HepG2 (cell line): ENCODE data around the gene EPN2. TPM values are rescaled to one million over a fixed set of nuclear protein-coding genes. Genes with fewer than 3 reads are reported as not detected.
A peak's percentile ranks its signal among the peaks of the same experiment; 100 is the strongest.

ENCODE experiments used
- AHR ChIP-seq: IDR thresholded peaks from 2 replicates; pipeline ENCODE4 v1.6.1; 2018; ENCODE audit warnings: missing genetic modification reagents, missing compliant biosample characterization
- CCAR2 ChIP-seq: fragments of 200-400 bp; formaldehyde crosslinking; optimal IDR thresholded peaks from 2 replicates; pipeline ENCODE3; 2018; ENCODE audit warnings: low read depth, mild to moderate bottlenecking, low read length, moderate library complexity
- CTCF ChIP-seq: sonication (generic); formaldehyde crosslinking; IDR thresholded peaks from 2 replicates; pipeline ENCODE4 v1.5.0; 2020; ENCODE audit warnings: mild to moderate bottlenecking, missing genetic modification reagents, moderate library complexity
- KDM6A ChIP-seq: IDR thresholded peaks from 2 replicates; pipeline ENCODE4 v1.6.1; 2016; ENCODE audit warnings: low read depth
- MLX ChIP-seq: IDR thresholded peaks from 2 replicates; pipeline ENCODE4 v1.6.1; 2016
- NPAS2 ChIP-seq: sonication (generic); formaldehyde crosslinking; IDR thresholded peaks from 2 replicates; pipeline ENCODE4 v1.8.0; 2022; ENCODE audit warnings: mild to moderate bottlenecking, missing genetic modification reagents, borderline replicate concordance
- PHF21A ChIP-seq: sonication (generic); formaldehyde crosslinking; IDR thresholded peaks from 2 replicates; pipeline ENCODE4 v1.5.0; 2020; ENCODE audit warnings: mild to moderate bottlenecking, missing genetic modification reagents
- POGZ ChIP-seq: sonication (generic); formaldehyde crosslinking; IDR thresholded peaks from 2 replicates; pipeline ENCODE4 v1.4.0; 2020; ENCODE audit warnings: mild to moderate bottlenecking, missing genetic modification reagents
- PRPF4 ChIP-seq: fragments of 200-400 bp; formaldehyde crosslinking; IDR thresholded peaks from 2 replicates; pipeline ENCODE4 v1.6.1; 2016; ENCODE audit warnings: low read length, low read depth; ENCODE audit not compliant: poor library complexity, severe bottlenecking
- SNAPC4 ChIP-seq: sonication (generic); formaldehyde crosslinking; IDR thresholded peaks from 2 replicates; pipeline ENCODE4 v1.4.0; 2020; ENCODE audit warnings: mild to moderate bottlenecking, missing genetic modification reagents
- TCF7L2 ChIP-seq: IDR thresholded peaks from 2 replicates; pipeline ENCODE4 v1.6.1; 2011; ENCODE audit warnings: mild to moderate bottlenecking, low read depth, low read length, moderate library complexity
- ZBTB7B ChIP-seq: sonication (generic); formaldehyde crosslinking; IDR thresholded peaks from 2 replicates; pipeline ENCODE4 v1.4.0; 2020; ENCODE audit warnings: missing genetic modification reagents
- ZNF232 ChIP-seq: sonication (generic); formaldehyde crosslinking; IDR thresholded peaks from 2 replicates; pipeline ENCODE4 v1.4.0; 2020; ENCODE audit warnings: missing genetic modification reagents, borderline replicate concordance
- ZNF24 ChIP-seq: fragments of 450-650 bp; IDR thresholded peaks from 2 replicates; pipeline ENCODE4 v1.6.1; 2017; ENCODE audit warnings: antibody characterized with exemption, mild to moderate bottlenecking
- ZNF331 ChIP-seq: sonication (generic); formaldehyde crosslinking; IDR thresholded peaks from 2 replicates; pipeline ENCODE4 v1.4.0; 2020; ENCODE audit warnings: missing genetic modification reagents
- ZNF563 ChIP-seq: sonication (generic); formaldehyde crosslinking; IDR thresholded peaks from 2 replicates; pipeline ENCODE4 v1.8.0; 2022; ENCODE audit warnings: mild to moderate bottlenecking, moderate library complexity, missing genetic modification reagents
- ZNF567 ChIP-seq: sonication (generic); formaldehyde crosslinking; IDR thresholded peaks from 2 replicates; pipeline ENCODE4 v1.8.1; 2023; ENCODE audit warnings: mild to moderate bottlenecking, missing genetic modification reagents, borderline replicate concordance
- ZNF878 ChIP-seq: sonication (generic); formaldehyde crosslinking; IDR thresholded peaks from 2 replicates; pipeline ENCODE4 v1.8.1; 2023; ENCODE audit warnings: mild to moderate bottlenecking, missing genetic modification reagents, moderate library complexity
- ZSCAN5A ChIP-seq: sonication (generic); formaldehyde crosslinking; IDR thresholded peaks from 2 replicates; pipeline ENCODE4 v1.8.0; 2022; ENCODE audit warnings: mild to moderate bottlenecking, missing genetic modification reagents, borderline replicate concordance
- polyA plus RNA-seq, 8 experiments: library from polyadenylated mRNA; depleted of rRNA in 3 of 8; stranded (reverse) in 7 of 8; unstranded in 1 of 8; fragments of >200 nt; fragmentation: Illumina TruSeq in 4 of 8; extraction: Trizol in 4 of 8; gene quantifications; 2 replicates each; pipeline versions ENCODE4 v1.2.1 to v1.2.3, GENCODE V29; 2011 to 2016; ENCODE audit warnings: low read depth in 4 of 8, missing spikeins in 1 of 8, mixed read lengths in 1 of 8; ENCODE audit not compliant: insufficient read depth in 1 of 8
- total RNA-seq, 5 experiments: library from RNA; depleted of rRNA; stranded (reverse); fragments of >200 nt; fragmentation: Illumina TruSeq; extraction: Trizol; gene quantifications; 2 replicates each; pipeline ENCODE4 v1.2.3, GENCODE V29; 2016; ENCODE audit warnings: low read depth in 1 of 5

EPN2 gene
- total and polyA plus RNA-seq, 2 of the 13 experiments (the other 11 are each of a cell fraction or from before 2014, with no cell fraction given): 7.8 to 19.2 TPM

- TF ChIP-seq SNAPC4 (CRISPR knock-in tag) (no peak), KDM6A (CRISPR knock-in tag) (0 out of 2 replicates have a peak, but pooled peaks have one; percentile 23), PHF21A (CRISPR knock-in tag) (0 out of 2 replicates have a peak, but pooled peaks have one; percentile 47), ZNF567 (CRISPR knock-in tag) (0 out of 2 replicates have a peak, but pooled peaks have one; percentile 33), ZNF24 (no peak), ZBTB7B (CRISPR knock-in tag) (peak; percentile 35; the same call in 1 of the 2 replicates), TCF7L2 (no peak), ZSCAN5A (CRISPR knock-in tag) (no peak), ZNF331 (no peak), NPAS2 (CRISPR knock-in tag) (no peak), AHR (CRISPR knock-in tag) (no peak), MLX (no peak), ZNF232 (CRISPR knock-in tag) (no peak), ZNF878 (no peak), CCAR2 (no peak), CTCF (CRISPR knock-in tag) (peak; percentile 14; the same call in 1 of the 2 replicates), POGZ (CRISPR knock-in tag) (no peak), ZNF563 (CRISPR knock-in tag) (no peak), PRPF4 (no peak)
Observed at GRCh38 chr17:19364699-19365498, 127.7 kb downstream of the EPN2 start (continued).
